ENCODE results near the gene C1orf167.

DNA sequence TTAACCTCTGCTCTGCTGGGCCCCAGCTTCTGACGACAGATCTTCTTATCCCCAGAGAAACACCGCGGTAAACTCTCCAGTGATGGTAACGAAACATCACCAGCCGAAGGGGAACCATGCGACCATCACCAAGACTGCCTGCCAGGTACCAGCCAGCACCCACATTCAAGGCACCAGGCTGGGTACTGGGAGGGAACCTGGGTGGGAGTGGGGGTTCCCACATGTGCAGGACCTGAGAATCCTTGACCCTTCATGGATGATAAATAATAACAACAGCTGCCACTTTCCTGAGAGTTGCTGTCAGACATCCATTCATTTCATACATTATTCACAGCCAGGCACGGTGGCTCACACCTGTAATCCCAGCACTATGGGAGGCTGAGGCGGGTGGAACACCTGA lies 49.7 kb upstream of the C1orf167 start:
- TF ChIP-seq, protein P1, sequence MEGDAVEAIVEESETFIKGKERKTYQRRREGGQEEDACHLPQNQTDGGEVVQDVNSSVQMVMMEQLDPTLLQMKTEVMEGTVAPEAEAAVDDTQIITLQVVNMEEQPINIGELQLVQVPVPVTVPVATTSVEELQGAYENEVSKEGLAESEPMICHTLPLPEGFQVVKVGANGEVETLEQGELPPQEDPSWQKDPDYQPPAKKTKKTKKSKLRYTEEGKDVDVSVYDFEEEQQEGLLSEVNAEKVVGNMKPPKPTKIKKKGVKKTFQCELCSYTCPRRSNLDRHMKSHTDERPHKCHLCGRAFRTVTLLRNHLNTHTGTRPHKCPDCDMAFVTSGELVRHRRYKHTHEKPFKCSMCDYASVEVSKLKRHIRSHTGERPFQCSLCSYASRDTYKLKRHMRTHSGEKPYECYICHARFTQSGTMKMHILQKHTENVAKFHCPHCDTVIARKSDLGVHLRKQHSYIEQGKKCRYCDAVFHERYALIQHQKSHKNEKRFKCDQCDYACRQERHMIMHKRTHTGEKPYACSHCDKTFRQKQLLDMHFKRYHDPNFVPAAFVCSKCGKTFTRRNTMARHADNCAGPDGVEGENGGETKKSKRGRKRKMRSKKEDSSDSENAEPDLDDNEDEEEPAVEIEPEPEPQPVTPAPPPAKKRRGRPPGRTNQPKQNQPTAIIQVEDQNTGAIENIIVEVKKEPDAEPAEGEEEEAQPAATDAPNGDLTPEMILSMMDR (IDR thresholded peaks at IDR 0.05; ENCODE audit: low read length): no peak
- TF ChIP-seq EZH2 (optimal IDR thresholded peaks at IDR 0.05; ENCODE audit: low read depth, low read length) (no peak), EZH2phosphoT487 (IDR thresholded peaks at IDR 0.05; ENCODE audit: low read length) (no peak)

Data from MM.1S (cell line).